Mesangial cell (primary cell): ENCODE measurements around the gene MEN1. TPM values are rescaled to one million over a fixed set of nuclear protein-coding genes. Genes with fewer than 3 reads are reported as not detected.

Experiments used
- total RNA-seq: library from RNA; depleted of rRNA; stranded (reverse); fragments of >200 nt; gene quantifications from 2 replicates; pipeline ENCODE4 v1.2.3, GENCODE V29; 2015

Gene MEN1
- total RNA-seq: 34.2 and 34.9 TPM in 2 replicates

DNA sequence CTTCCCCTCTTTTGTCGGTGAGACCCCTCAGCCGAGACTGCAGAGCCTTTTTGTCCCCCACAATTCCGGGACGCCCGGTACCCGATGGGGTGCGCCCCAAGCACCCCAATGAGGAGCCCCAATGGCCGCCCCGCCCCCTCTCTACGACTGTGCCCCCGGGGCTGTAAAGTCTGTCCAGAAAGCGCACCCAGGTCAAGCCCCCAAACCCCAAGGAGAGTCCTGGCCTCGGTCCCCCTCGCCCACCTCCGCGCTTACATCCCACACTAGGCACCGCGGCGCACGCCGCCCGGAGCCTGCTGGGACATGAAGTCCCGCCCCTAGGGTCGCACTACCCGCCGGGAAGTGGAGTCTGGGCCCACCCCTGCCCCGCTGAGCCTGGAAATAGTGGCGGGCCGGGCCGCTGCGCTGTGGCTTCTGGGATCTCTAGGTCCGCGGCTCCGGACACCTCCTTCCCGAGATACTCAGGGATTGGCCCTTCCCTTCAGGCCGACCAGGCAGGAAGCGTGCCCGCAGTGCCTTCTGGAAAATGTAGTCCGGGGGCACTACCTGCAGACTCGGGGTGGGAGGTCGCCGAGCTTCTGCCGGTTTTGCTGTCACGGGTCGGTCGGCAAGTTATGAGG, at the start of gene MEN1:
TSS of gene MEN1 (minus strand) at position 281 of the 620 bp plus-strand sequence. CDS start 442 bp downstream, outside the sequence.

DNA sequence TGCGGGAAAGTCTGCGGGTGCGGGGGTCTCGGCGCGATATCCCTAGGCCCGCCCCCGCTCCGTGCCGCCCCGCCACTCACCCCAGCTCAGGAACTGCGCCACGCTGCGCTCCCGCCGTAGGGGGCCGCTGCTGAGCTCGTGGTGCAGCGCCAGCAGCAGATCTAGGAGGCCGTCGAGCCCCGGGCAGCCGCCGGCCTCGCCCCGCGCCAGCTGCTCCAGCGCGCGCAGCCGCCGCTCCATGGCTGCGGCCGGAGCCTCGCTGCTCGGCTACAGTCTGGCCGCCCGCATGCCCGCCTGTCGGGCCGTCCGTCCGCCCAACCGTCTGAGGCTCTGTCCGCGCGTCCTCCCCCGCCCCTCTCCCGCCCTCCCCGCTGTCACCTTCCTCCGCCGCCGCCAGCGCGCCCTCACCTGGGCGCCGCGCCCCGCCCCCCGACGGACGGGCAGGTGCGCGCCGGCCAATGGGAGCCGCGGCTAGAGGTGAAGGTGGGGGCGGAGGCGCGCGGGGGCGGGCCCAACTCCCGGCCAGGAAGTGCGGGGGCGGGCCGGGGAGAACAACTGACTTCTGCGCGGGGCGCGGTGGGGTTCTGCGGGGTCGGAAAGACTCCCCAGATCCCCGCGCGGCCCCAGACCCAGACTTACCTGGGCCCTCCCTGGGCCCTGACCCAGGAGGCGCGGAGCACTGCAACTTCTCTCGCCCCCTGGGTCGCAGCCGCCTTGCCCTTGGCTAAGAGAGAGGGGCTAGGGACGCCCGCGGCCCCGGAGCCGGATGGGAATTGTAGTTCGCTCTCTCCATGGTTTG, 34.2 kb upstream of the MEN1 start, which contains the start of gene CDC42BPG:
TSS of gene CDC42BPG (minus strand) at position 324 of the 799 bp plus-strand sequence. CDS start at position 240, 84 bp downstream.

DNA sequence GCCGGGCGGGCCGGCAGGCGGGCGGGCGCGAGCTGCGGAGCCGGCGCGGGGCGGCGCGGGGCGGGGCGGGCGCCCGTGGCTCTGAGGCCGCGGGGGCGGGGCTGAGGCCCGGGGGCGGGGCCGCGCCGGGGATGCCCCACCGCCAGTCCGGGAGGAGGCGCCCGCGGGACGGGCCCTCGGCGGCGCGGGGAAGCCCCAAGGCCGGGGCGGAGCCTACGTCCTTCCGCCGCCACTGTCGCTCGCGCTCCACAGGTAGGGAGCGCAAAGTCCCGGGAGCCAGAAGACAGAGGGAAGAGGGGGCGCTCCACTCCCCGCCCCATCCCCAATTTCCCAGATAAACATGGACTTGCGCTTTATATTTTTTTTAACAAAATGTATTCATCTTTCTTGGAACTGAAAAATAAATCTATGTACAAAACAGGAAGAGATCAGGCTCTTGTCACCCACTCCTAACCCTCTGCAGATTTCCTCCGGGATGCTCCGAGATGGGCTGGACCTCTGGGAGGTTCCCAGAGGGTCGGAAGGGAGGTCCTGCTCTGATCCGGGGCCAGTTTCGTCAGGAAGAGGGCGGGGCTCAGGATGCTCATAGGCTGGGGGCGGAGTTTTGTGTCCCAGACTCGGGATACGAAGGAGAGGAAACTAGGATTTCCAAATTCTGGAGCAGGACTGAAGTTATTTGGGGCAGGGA, 7.0 kb downstream of the MEN1 start, which contains the start of gene MAP4K2:
TSS of gene MAP4K2 (minus strand) at position 57 of the 688 bp plus-strand sequence. CDS start 65 bp downstream, outside the sequence.

DNA sequence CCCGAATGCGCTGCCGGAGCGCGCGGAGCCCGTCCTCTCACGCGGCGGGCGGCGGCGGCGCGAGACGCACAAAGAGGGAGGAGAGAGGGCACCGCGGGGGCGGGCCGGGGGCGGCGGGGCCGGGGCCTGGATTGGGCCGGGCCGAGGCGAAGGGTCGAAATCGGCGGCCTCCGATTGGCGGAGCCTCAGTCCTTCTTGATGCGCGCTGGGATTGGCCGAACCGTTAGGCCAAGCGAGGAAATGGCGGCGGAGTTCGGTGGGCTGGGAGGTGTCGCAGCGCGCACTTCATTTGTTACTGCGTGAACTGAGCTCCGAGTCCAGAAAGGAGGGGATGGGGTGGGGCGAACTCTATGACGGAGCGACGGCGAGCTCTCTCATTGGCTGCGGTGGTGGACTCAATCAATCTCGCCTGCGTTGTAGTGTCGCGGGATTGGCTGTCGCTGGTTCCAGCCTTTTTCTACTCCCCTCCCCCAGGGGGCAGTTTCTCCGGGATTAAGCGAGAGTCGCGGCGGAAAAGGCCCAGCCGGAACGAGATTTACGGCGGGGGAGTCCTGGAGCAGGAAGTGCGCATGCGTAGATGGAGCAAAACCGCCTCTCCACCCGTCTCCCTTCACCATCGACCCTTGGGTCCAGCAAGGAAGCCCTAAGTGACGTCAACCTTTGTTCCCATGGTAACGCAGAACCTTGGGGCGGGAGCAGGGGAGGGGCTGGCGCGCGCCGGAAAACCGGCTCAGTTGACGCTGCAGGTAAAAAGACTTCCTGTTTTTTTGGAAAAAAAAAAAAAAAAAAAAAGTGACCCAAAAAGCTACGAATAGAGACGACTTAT, 31.7 kb downstream of the MEN1 start, which contains the start of gene SF1:
TSS of gene SF1 (minus strand) at position 70 of the 826 bp plus-strand sequence. CDS start 150 bp downstream, outside the sequence.

DNA sequence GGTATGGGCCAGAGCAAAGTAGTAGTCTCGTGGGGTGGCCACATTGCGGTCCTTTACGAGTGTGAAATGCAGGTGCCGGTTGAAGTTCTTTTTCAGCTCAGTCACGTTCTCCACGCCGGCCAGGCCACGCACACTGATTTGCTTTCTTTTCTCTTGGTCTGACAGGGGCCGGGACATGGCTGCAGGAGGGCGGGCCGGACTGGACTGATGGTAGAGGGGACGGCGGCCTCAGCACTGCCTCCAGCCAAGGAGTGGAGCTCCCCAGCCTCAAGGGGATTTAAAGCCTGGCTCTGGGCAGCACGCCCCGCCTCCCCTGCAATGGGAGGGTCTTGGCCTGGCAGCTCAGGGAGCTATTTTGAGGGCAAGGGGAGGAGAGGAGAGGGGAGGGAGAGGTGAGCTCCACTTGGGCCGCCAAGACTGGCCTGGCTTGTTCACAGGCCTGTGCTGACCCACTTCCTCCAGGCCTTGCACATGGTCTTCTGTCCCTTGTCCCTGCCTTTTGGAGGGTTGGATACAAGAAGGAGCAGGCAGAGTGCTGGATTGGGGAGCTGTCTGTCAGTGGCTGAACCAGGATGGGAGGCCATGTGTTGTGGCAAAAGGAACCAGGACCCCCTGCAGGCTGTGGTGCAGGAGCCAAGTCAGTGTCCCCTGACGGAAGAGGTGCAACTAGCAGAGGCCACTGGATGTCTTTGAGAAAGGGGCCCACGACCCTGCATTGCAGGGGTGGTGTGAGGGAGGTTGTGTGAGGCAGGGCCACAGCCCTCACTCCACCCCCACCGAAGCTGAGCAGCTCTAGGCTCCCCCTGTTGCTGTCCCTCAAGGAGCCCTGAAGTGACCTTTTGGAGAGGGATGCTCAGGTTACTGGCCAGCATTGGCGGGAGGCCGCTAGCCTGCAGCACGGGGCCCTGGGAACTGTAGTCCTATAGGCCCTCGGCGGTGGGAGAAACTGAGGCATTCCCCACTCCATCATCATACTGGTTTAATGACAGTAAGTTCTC, 50.3 kb downstream of the MEN1 start, which contains the start of gene PYGM:
TSS of gene PYGM (minus strand) at position 253 of the 998 bp plus-strand sequence. CDS start at position 177, 76 bp downstream.

Other genes starting within 250 kb of the MEN1 start
- gene SLC22A12, start 219.3 kb downstream of the MEN1 start, total RNA-seq: not detected in 2 replicates
- not detected in 2 replicates for gene NRXN2, start 87.4 kb downstream of the MEN1 start, total RNA-seq
- 1.3 TPM in 1 of 2 replicates, not detected in the other for gene RASGRP2, start 66.4 kb downstream of the MEN1 start, total RNA-seq
- gene PYGM, start 50.6 kb downstream of the MEN1 start, total RNA-seq: 0.16 and 2.3 TPM in 2 replicates
- gene SF1, start 32.0 kb downstream of the MEN1 start, total RNA-seq: 160 and 190 TPM in 2 replicates
- 26.4 and 29.5 TPM in 2 replicates for gene MAP4K2, start 7.3 kb downstream of the MEN1 start, total RNA-seq
- gene CDC42BPG, start 34.1 kb upstream of the MEN1 start, total RNA-seq: 2.1 and 10.1 TPM in 2 replicates
- gene EHD1, start 68.1 kb upstream of the MEN1 start, total RNA-seq: 109 and 125 TPM in 2 replicates
- gene ATG2A, start 106.7 kb upstream of the MEN1 start, total RNA-seq: 27.2 and 29.9 TPM in 2 replicates
- 14.3 and 24.8 TPM in 2 replicates for gene PPP2R5B, start 114.1 kb upstream of the MEN1 start, total RNA-seq
- gene GPHA2, start 125.3 kb upstream of the MEN1 start, total RNA-seq: not detected in 2 replicates
- gene MAJIN, start 161.6 kb upstream of the MEN1 start, total RNA-seq: not detected in 2 replicates
- gene BATF2, start 186.4 kb upstream of the MEN1 start, total RNA-seq: 0.65 and 1.3 TPM in 2 replicates
- 183 and 212 TPM in 2 replicates for gene ARL2, start 203.6 kb upstream of the MEN1 start, total RNA-seq
- gene SNX15, start 216.9 kb upstream of the MEN1 start, total RNA-seq: 18.9 and 25.1 TPM in 2 replicates
- gene SAC3D1, start 230.7 kb upstream of the MEN1 start, total RNA-seq: 20.3 and 39.6 TPM in 2 replicates
- 18.1 and 36.8 TPM in 2 replicates for gene NAALADL1, start 248.0 kb upstream of the MEN1 start, total RNA-seq